GM06990 (cell line): ENCODE results near the gene MON1A.

Source experiments
- DNase-seq: peaks from one replicate; pipeline ENCODE4 v3.0.0-alpha.2; 2011; ENCODE audit not compliant: insufficient read length; ENCODE audit errors: extremely low read depth
- H3K27me3 ChIP-seq: replicated peaks from 2 replicates; pipeline ENCODE4 v1.6.0; 2011; ENCODE audit warnings: low read length; ENCODE audit not compliant: control insufficient read depth, insufficient read depth
- H3K36me3 ChIP-seq: 2 replicates; pipeline ENCODE4 v1.5.1; 2011; ENCODE audit warnings: low read length; ENCODE audit not compliant: control insufficient read depth, insufficient read depth
- H3K4me3 ChIP-seq: replicated peaks from 2 replicates; pipeline ENCODE4 v1.5.1; 2011; ENCODE audit warnings: low read depth, mild to moderate bottlenecking, control low read depth, low read length
- CTCF ChIP-seq: IDR thresholded peaks from 2 replicates; pipeline ENCODE4 v1.5.1; 2011; ENCODE audit warnings: low read length, control low read depth, mild to moderate bottlenecking, inconsistent platforms; ENCODE audit not compliant: insufficient read depth, poor library complexity, severe bottlenecking

The MON1A gene

GRCh38 chr3:49914906-49915305, 14.7 kb downstream of the MON1A start:
- Histone ChIP-seq H3K36me3 (peaks cover 9% of the 10 kb centered on the region), H3K27me3 (no peaks in the 10 kb centered on the region), H3K4me3 (no peak overlapping the region)
- TF ChIP-seq CTCF, result no peak
- DNase-seq, result no peak

GRCh38 chr3:49912881-49913281, 16.7 kb downstream of the MON1A start:
- H3K27me3 ChIP-seq, result no peaks in the 10 kb centered on the region
- no peak for DNase-seq
- peaks cover 16% of the 10 kb centered on the region for H3K36me3 ChIP-seq
- H3K4me3 ChIP-seq, result no peak overlapping the region
- TF ChIP-seq CTCF, result no peak

- Histone ChIP-seq H3K36me3 (peaks cover 16% of the 10 kb centered on the region), H3K4me3 (no peak overlapping the region), H3K27me3 (no peaks in the 10 kb centered on the region)
- TF ChIP-seq CTCF, result no peak
- no peak for DNase-seq
Observed at GRCh38 chr3:49911611-49912010, 18.0 kb downstream of the MON1A start.

GRCh38 chr3:49911124-49911420, 18.5 kb downstream of the MON1A start:
- no peak for DNase-seq
- Histone ChIP-seq H3K4me3 (no peak overlapping the region), H3K36me3 (peaks cover 16% of the 10 kb centered on the region), H3K27me3 (no peaks in the 10 kb centered on the region)
- TF ChIP-seq CTCF, result no peak

GRCh38 chr3:49910409-49911123, 19.0 kb downstream of the MON1A start:
- TF ChIP-seq CTCF, result no peak
- Histone ChIP-seq H3K27me3 (no peaks in the 10 kb centered on the region), H3K4me3 (no peak overlapping the region), H3K36me3 (peaks cover 16% of the 10 kb centered on the region)
- DNase-seq, result no peak
